Measurements from ENCODE around the gene SLC22A23.

The SLC22A23 gene

DNA sequence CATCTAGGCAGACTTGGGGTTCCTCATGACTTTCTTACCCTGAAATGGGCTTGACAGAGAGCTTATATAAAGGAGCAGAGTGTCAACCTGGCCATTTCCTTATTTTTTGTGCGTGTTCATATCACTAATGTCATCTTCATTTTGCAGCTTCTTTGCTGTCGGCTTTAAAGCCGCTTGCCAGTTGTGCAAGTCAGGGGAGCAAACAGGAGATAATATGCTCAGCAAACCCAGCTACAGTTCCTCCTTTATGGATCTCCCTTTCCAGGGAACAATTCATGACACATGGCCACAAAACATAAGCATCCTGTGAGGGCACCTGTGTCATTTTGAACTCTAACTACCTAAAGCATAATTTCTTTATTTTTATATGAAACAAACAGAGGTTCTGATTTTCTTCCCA, 222.9 kb downstream of the SLC22A23 start:
- DNase-seq: no peak

DNA sequence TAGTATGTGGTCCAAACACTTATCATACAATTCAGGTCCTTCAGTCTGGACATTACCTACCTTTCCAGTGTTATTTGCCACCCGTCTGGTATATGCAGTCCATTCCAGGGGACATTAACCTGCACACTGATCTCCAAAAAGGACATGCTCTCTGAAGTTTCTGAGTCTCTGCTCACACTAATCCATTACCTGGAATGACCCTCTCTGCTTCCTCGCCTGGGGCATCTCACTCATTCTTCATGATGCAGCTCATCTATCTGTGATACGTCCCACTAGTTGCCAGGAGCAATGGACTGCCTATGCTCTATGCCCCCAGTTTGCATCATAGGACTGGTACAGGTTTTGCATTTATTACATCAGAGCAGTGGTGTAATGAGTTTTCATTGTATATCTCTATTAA, 223.5 kb downstream of the SLC22A23 start:
- DNase-seq: no peak

- peak; percentile 28 for DNase-seq
Measured at GRCh38 chr6:3232017-3232945, 224.6 kb downstream of the SLC22A23 start.

DNA sequence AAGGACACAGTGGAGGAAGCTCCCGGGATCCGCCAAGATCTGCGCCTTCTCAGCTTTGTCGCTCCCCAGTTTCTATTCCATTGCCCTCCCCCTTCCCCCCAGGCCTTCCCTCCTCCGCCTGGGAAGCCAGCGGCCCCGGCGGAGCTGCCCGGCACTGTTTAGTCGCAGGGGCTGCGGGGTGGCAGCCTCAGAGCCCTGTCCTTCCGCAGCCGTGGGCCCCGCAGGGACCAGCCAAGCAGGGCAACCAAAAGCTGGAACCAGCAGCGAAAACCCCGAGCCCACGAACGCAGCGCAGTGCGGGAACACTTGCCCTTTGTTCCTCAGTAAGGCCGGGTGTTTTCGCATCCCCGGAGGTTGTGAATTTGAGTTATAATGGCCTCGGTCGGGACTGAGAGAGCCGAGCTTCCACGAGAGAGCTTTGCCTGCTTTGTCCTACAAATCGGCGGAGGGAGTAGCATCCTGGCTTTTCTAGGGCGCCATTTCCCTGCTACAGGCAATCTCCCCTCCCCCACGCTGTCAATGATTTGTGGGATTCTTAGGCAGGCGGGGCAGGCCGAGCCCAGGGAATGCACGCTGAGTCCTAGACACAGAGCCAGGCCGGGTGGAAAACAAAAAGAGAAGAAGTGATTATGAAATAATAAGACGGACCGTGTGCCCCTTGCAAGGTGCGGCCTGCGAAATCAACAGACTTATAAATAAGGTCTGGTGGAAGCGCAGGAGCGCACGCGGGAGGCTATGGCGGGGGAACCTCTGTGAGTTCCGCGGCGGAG, 225.4 kb downstream of the SLC22A23 start:
- peak; percentile 74 for DNase-seq

DNA sequence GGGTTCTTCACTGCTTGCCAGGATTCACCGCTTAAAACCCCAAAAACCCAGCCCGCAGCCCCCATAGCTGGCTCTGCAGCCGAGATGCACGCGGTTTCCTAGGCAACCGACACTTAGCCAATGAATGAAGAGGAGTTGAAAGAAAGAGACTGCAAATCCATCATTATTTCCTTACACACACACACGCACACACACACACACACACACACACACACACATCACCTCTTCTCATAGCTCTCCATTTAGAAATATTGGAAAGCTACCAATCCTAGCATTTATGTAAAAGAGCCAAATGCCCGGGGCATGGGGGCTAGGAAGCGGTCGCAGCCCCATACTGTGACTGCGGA, 226.0 kb downstream of the SLC22A23 start:
- peak; percentile 49 for DNase-seq

GRCh38 chr6:3230256-3230882, 226.5 kb downstream of the SLC22A23 start:
- DNase-seq: peak; percentile 22

DNA sequence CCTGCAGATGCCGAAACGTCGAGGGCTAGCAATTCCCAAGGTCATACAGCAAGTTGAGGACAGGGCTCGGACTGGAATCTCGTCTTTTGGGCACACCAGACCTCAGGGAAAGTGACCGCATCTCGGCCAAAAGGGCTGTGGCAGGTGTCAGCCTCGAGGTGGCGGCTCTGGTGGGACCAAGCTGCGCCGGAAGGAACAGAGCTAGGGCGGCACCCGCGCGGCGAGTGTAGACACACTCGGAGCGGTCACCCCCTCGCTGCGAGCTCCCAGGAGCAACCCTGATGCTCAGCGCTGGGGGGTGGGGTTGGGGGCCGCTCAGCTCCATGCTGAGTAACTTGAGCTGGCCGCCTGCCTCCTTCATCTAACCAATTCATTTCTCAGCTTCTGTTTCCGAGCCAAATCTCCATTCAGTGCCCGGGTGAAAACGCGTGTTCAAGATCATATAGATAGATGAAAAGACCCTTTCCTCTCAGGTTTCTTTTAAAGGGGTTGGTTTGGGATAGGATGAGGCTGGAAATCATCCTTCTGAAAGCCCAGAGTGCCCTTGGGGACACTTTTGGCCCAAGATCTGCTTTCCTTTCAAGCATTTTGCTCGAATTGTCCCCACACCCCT, 227.2 kb downstream of the SLC22A23 start:
- peak; percentile 59 for DNase-seq

DNA sequence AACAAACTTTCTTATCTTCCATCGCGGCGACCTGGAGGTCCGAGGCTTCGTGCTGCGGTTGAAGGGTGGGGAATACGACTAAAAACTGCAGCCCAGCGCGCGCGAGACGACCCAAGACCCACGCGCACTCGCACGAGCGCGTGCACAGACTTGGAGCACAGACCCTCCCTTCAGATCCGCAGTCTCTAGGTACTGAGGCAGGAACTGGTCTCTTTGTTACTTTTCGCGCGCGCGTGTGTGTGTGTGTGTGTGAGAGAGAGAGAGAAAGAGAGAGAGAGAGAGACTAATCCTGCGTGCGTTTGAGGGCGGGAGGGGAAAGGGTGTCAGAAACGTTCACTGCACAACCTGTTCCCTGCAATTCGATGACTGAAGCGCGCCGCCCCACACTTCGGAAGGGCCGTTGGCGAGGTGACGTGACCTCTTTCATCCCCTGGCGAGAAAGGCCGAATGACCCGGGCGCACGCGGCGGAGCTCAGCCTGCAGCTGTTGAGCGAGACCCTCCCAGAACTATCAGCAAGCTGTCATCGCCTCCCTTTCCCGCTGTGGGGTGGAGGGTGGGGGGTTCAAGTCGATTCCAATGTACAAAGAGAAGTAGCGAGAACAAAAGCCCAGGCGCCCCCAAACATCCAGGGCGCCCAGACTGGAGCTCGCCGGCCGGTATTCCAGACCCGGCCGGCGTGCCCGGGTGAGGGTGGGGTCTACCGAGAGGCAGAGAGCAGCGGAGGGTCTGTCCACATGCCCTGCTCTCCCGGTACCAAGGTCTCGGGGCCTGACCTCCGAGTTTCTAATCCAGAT, 227.9 kb downstream of the SLC22A23 start:
- DNase-seq: no peak

DNA sequence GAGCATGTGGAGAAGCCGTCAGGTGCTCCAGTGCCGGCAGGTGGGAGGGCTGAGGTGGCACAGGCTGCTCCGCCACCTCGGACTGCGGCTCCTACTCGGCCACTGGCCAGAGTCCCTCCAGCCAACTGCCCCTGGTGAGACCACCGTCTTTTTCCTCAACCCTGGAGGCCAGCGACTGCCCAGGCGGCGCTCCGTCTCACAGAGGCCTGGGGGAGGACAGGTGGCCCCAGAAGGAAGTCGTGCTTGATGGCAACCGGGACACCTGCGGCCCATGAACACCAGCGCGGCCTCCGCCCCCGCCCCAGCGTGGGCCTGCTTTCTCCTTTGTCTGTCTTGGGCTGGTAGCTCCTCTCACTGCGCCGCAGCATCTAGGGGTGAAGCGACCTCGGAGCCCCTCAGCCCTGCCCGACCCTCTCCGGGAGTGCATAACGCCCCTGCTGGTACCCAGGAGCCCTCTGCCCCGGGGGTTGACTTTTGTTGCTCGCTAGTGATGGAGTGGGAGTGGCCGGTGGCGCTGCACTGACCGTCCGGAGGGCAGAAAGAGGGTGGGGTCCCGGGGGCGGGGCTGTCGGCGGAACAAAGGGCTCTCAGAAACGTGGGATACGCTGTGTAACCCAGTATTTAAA, 228.7 kb downstream of the SLC22A23 start:
- peak; percentile 64 for DNase-seq

DNA sequence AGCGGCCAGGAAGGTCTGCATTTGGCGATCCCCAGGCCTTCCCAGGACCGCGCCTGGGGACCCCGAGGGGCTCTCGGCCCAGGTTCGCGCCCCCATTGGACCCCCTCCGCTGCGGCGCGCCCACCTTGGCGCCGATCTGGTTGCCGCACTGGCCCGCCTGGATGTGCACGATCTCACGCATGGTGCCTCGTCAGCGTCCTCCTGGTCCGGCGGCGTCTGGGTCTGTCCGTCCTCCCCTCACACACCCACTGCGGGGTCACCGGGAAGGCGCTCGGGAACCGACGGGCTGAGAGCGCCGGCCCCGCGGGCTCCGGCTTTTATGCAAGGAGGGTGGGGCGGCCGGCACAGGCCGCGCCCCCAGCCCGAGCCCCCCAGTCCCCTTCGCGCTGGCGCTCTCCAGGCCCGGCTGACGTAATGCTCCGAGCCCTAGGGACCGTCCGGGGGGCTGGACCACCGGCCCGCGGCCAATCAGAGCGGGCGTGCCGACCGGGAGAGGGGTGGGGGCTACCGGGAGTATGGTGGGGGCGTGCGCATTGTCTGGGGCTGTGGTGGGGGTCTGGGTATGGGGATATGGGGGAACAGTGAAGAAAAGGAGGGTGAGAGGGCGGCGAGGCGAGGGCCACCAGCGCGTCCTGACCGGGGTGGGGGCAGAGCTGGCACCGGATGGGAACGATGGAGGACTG, 229.3 kb downstream of the SLC22A23 start, which contains the start of gene TUBB2B:
TUBB2B (minus strand) TSS at position 291 of the 683 bp plus-strand sequence; CDS start at position 181, 110 bp downstream.
- peak; percentile 50 for DNase-seq

GRCh38 chr6:3226481-3227362, 230.1 kb downstream of the SLC22A23 start:
- DNase-seq: no peak

- peak; percentile 3 for DNase-seq
Measured at GRCh38 chr6:3226042-3226441, 230.8 kb downstream of the SLC22A23 start.

- peak; percentile 60 for DNase-seq
Measured at GRCh38 chr6:3222506-3223038, 234.3 kb downstream of the SLC22A23 start.

GRCh38 chr6:3221578-3221977, 235.3 kb downstream of the SLC22A23 start:
- no peak for DNase-seq

- no peak for DNase-seq
Measured at GRCh38 chr6:3220366-3220765, 236.5 kb downstream of the SLC22A23 start.

All from DMS79 treated with DMSO at 0.1 percent for 48 hours (cell line).